SK-N-SH (cell line): ENCODE measurements around the gene RPAIN. TPM values are rescaled to one million over a fixed set of nuclear protein-coding genes. Genes with fewer than 3 reads are reported as not detected.

ENCODE experiments used
- CTCF ChIA-PET: fragments of 300-600, 350-600 bp; formaldehyde crosslinking; extraction: SDS; loops from one replicate; lab custom pipeline; 2021; lab: Yijun Ruan, JAX
- POLR2A ChIA-PET: fragments of 350-600 bp; sonication (Branson Sonifier 250); formaldehyde crosslinking; extraction: SDS; loops from one replicate; lab custom pipeline; 2020; ENCODE audit warnings: antibody characterized with exemption, inconsistent platforms; lab: Yijun Ruan, JAX
- DNase-seq: peaks from one replicate; pipeline ENCODE4 v3.0.0; 2012
- H2AFZ ChIP-seq: fragments of 200-600 bp; sonication (generic); 2 replicates; pipeline ENCODE4 v1.8.1; 2016; ENCODE audit warnings: antibody characterized with exemption, mild to moderate bottlenecking, low read depth
- H3F3A ChIP-seq: fragments of 200-600 bp; sonication (generic); replicated peaks from 2 replicates; pipeline ENCODE3; 2016; ENCODE audit warnings: antibody characterized with exemption, mild to moderate bottlenecking; ENCODE audit not compliant: insufficient read depth
- H3K27ac ChIP-seq, 2 experiments: fragments of 200-500 bp in 1 of 2; fragments of 200-600 bp in 1 of 2; sonication (Bioruptor generic) in 1 of 2; sonication (generic), shearing (Covaris generic) in 1 of 2; 2 replicates each; pipeline versions ENCODE4 v1.5.1 to v1.6.1; 2014 to 2016; ENCODE audit warnings: low read depth in 2 of 2, inconsistent platforms in 1 of 2, low read length in 1 of 2, mild to moderate bottlenecking in 1 of 2, mixed read lengths in 1 of 2
- H3K27me3 ChIP-seq: fragments of 200-600 bp; sonication (generic), shearing (Covaris generic); 2 replicates; pipeline ENCODE4 v1.6.1; 2016; ENCODE audit warnings: mixed run types; ENCODE audit not compliant: insufficient read depth
- H3K36me3 ChIP-seq, 2 experiments: fragments of 200-500 bp in 1 of 2; fragments of 200-600 bp in 1 of 2; sonication (Bioruptor generic) in 1 of 2; sonication (generic) in 1 of 2; replicated peaks in 1 of 2; 2 replicates each; pipeline versions ENCODE3 to v1.5.1; 2014 to 2016; ENCODE audit warnings: low read length in 1 of 2, mild to moderate bottlenecking in 1 of 2; ENCODE audit not compliant: insufficient read depth in 2 of 2, control insufficient read depth in 1 of 2
- H3K4me1 ChIP-seq, 2 experiments: fragments of 200-500 bp in 1 of 2; fragments of 200-600 bp in 1 of 2; sonication (Bioruptor generic) in 1 of 2; sonication (generic), shearing (Covaris generic) in 1 of 2; 2 replicates each; pipeline versions ENCODE4 v1.5.1 to v1.6.1; 2014 to 2016; ENCODE audit warnings: low read depth in 1 of 2, low read length in 1 of 2, mixed run types in 1 of 2; ENCODE audit not compliant: insufficient read depth in 2 of 2, control insufficient read depth in 1 of 2
- H3K4me2 ChIP-seq: fragments of 200-600 bp; sonication (generic), shearing (Covaris generic); 2 replicates; pipeline ENCODE4 v1.6.1; 2017; ENCODE audit warnings: mixed run types
- H3K4me3 ChIP-seq, 2 experiments: fragments of 200-500 bp in 1 of 2; fragments of 200-600 bp in 1 of 2; sonication (Bioruptor generic) in 1 of 2; sonication (generic), shearing (Covaris generic) in 1 of 2; 2 replicates each; pipeline versions ENCODE4 v1.5.1 to v1.8.1; 2014 to 2016; ENCODE audit warnings: low read depth in 2 of 2, inconsistent platforms in 1 of 2, low read length in 1 of 2, mild to moderate bottlenecking in 1 of 2, mixed read lengths in 1 of 2, moderate library complexity in 1 of 2
- H3K79me2 ChIP-seq: fragments of 200-600 bp; sonication (generic); 2 replicates; pipeline ENCODE4 v1.8.1; 2017; ENCODE audit warnings: mild to moderate bottlenecking; ENCODE audit not compliant: insufficient read depth
- H3K9ac ChIP-seq: fragments of 200-600 bp; sonication (generic); 2 replicates; pipeline ENCODE4 v1.6.1; 2017; ENCODE audit warnings: mixed run types
- H3K9me2 ChIP-seq: fragments of 200-600 bp; sonication (generic); 2 replicates; pipeline ENCODE4 v1.6.1; 2017; ENCODE audit warnings: mixed run types
- H3K9me3 ChIP-seq: fragments of 200-600 bp; sonication (generic); 2 replicates; pipeline ENCODE4 v1.6.1; 2017; ENCODE audit warnings: mixed run types, mild to moderate bottlenecking, moderate library complexity
- H4K20me1 ChIP-seq: fragments of 200-600 bp; sonication (generic); 2 replicates; pipeline ENCODE4 v1.6.1; 2017; ENCODE audit warnings: mild to moderate bottlenecking, mixed run types; ENCODE audit not compliant: insufficient read depth
- ELF1 ChIP-seq: IDR thresholded peaks from 2 replicates; pipeline ENCODE4 v1.4.0; 2012
- EP300 ChIP-seq, 2 experiments: IDR thresholded peaks; 2 replicates each; pipeline versions ENCODE4 v1.4.0 to v1.6.1; 2012; ENCODE audit warnings: borderline replicate concordance in 1 of 2, low read depth in 1 of 2, low read length in 1 of 2
- EZH2phosphoT487 ChIP-seq: fragments of 200-600 bp; sonication (generic); IDR thresholded peaks from 2 replicates; pipeline ENCODE4 v1.6.1; 2017; ENCODE audit warnings: low read depth, mixed run types, mild to moderate bottlenecking, antibody characterized with exemption, moderate library complexity, borderline replicate concordance
- FOSL2 ChIP-seq: IDR thresholded peaks from 2 replicates; pipeline ENCODE4 v1.4.0; 2012; ENCODE audit warnings: low read depth, mild to moderate bottlenecking, moderate library complexity, borderline replicate concordance
- FOXJ3 ChIP-seq: sonication (generic); formaldehyde crosslinking; IDR thresholded peaks from 2 replicates; pipeline ENCODE4 v1.5.1; 2020; ENCODE audit warnings: mild to moderate bottlenecking, missing genetic modification reagents
- IRF3 ChIP-seq: fragments of 150-350 bp; IDR thresholded peaks from 2 replicates; pipeline ENCODE4 v1.6.1; 2016; ENCODE audit warnings: mild to moderate bottlenecking, low read depth, low read length
- JUND ChIP-seq: IDR thresholded peaks from 2 replicates; pipeline ENCODE4 v1.4.0; 2012
- MEF2A ChIP-seq: IDR thresholded peaks from 2 replicates; pipeline ENCODE4 v1.4.0; 2012; ENCODE audit warnings: low read depth, borderline replicate concordance
- MXI1 ChIP-seq: IDR thresholded peaks from 2 replicates; pipeline ENCODE4 v1.6.1; 2012; ENCODE audit warnings: mild to moderate bottlenecking, low read depth, low read length, improper control_type of control experiment
- NFIC ChIP-seq: IDR thresholded peaks from 2 replicates; pipeline ENCODE4 v1.4.0; 2012; ENCODE audit warnings: borderline replicate concordance
- PBX3 ChIP-seq: IDR thresholded peaks from 2 replicates; pipeline ENCODE4; 2012
- REST ChIP-seq: IDR thresholded peaks from 2 replicates; pipeline ENCODE4 v1.6.1; 2012; ENCODE audit warnings: mild to moderate bottlenecking, low read depth, low read length, moderate library complexity
- RXRA ChIP-seq: IDR thresholded peaks from 2 replicates; pipeline ENCODE4 v1.4.0; 2012; ENCODE audit warnings: low read depth, mild to moderate bottlenecking, borderline replicate concordance
- SMC3 ChIP-seq: IDR thresholded peaks from 2 replicates; pipeline ENCODE4 v1.6.1; 2012; ENCODE audit warnings: low read depth, low read length, improper control_type of control experiment
- TCF12 ChIP-seq: IDR thresholded peaks from 2 replicates; pipeline ENCODE4 v1.4.0; 2012
- USF1 ChIP-seq: IDR thresholded peaks from 2 replicates; pipeline ENCODE4 v1.4.0; 2012; ENCODE audit warnings: low read depth, borderline replicate concordance
- ZBTB33 ChIP-seq: IDR thresholded peaks from 2 replicates; pipeline ENCODE4 v1.4.0; 2012; ENCODE audit warnings: low read depth, borderline replicate concordance
- WGBS: methylation state at CpG from one replicate; pipeline ENCODE4 v1.1.6; 2017; ENCODE audit warnings: low lambda C conversion rate; 5-methylcytosine and 5-hydroxymethylcytosine counted together
- polyA plus RNA-seq, 3 experiments: library from polyadenylated mRNA; depleted of rRNA; stranded (reverse); fragments of >200 nt; gene quantifications; 2 replicates each; pipeline ENCODE4 v1.2.3, GENCODE V29; 2012

RPAIN gene
- polyA plus RNA-seq, 1 of the 3 experiments (the other 2 are of a cell fraction) = 75.5 TPM

GRCh38 chr17:5410594-5411272, 9.2 kb upstream of the RPAIN start:
- no peak overlapping the region for H3K9ac ChIP-seq
- H3K4me3 ChIP-seq = no peak overlapping the region
- no peak for DNase-seq
- no peak for TF ChIP-seq NFIC
- no peak for TF ChIP-seq TCF12
- TF ChIP-seq FOXJ3 = no peak
- no peak for TF ChIP-seq IRF3
- no peak for TF ChIP-seq EZH2phosphoT487
- TF ChIP-seq, all 33 proteins: peak for 0
- no peak overlapping the region for H3K27ac ChIP-seq
- ChIA-PET POLR2A (interaction anchor here (0.6 kb wide), 1 partner anchor 9 kb away, joined by 3 read pairs; the partner anchor contains the start of gene NUP88), CTCF (no interaction called here)
- H2AFZ ChIP-seq = no peak overlapping the region
- H3K9me2 ChIP-seq = no peaks in the 10 kb centered on the region
- H4K20me1 ChIP-seq = peaks cover 5% of the 10 kb centered on the region; the same call in 1 of the 2 replicates
- peaks cover 15% of the 10 kb centered on the region for H3F3A ChIP-seq
- no peak overlapping the region for H3K4me2 ChIP-seq
- peaks cover 0 to 12% of the 10 kb centered on the region in 2 experiments; a peak in 2 of 4 replicates for H3K4me1 ChIP-seq
- H3K9me3 ChIP-seq = no peaks in the 10 kb centered on the region
- WGBS = 98% methylated on average over 7 of the region's 7 CpGs
- H3K36me3 ChIP-seq = peaks cover 71 to 77% of the 10 kb centered on the region in 2 experiments
- peaks cover 32% of the 10 kb centered on the region for H3K79me2 ChIP-seq
- no peaks in the 10 kb centered on the region for H3K27me3 ChIP-seq

GRCh38 chr17:5413682-5414081, 6.3 kb upstream of the RPAIN start:
- Histone ChIP-seq H4K20me1 (peaks cover 5% of the 10 kb centered on the region; the same call in 1 of the 2 replicates), H3F3A (peaks cover 13% of the 10 kb centered on the region), H3K27ac (peak overlapping the region in 1 of 2 experiments; percentile 73; a peak in 2 of 4 replicates), H3K4me3 (no peak overlapping the region), H3K79me2 (peaks cover 59% of the 10 kb centered on the region), H3K9me2 (no peaks in the 10 kb centered on the region), H3K27me3 (no peaks in the 10 kb centered on the region), H3K9ac (no peak overlapping the region; the same call in 1 of the 2 replicates), H2AFZ (no peak overlapping the region), H3K4me1 (peaks cover 0 to 12% of the 10 kb centered on the region in 2 experiments; a peak in 3 of 4 replicates), H3K4me2 (0 out of 2 replicates have a peak overlapping the region, but pooled peaks have one; percentile 17), H3K36me3 (peaks cover 48 to 66% of the 10 kb centered on the region in 2 experiments), H3K9me3 (no peaks in the 10 kb centered on the region)
- ChIA-PET CTCF (interaction anchor here (0.6 to 1.9 kb wide), 3 partner anchors 10 to 60 kb away, joined by 3 to 10 read pairs (median 3); partner anchors contain the start of gene C1QBP), POLR2A (no interaction called here)
- no peak for DNase-seq
- WGBS = 60% methylated on average over 4 of the region's 4 CpGs
- TF ChIP-seq MEF2A (no peak), SMC3 (no peak), JUND (peak; percentile 64; the same call in 1 of the 2 replicates), MXI1 (no peak), RXRA (no peak), NFIC (no peak), ELF1 (no peak), FOSL2 (peak; percentile 82; the same call in 1 of the 2 replicates), REST (no peak), EP300 (IDR thresholded peaks at IDR 0.05; ENCODE audit: borderline replicate concordance in 1 of 2, low read depth in 1 of 2, low read length in 1 of 2) (no peak), FOXJ3 (no peak), USF1 (no peak), EZH2phosphoT487 (no peak), PBX3 (no peak), ZBTB33 (no peak)
